A673 (cell line): ENCODE data around the gene RBP2. TPM values are rescaled to one million over a fixed set of nuclear protein-coding genes. Genes with fewer than 3 reads are reported as not detected.

Source experiments
- Bru-seq: library from RNA; stranded (reverse); fragments of 400-500 nt; gene quantifications from one replicate; lab custom pipeline; 2021; lab: Mats Ljungman, UMichigan
- BruChase-seq, 2 experiments: library from RNA; stranded (reverse); fragments of 400-500 nt; gene quantifications; one replicate each; lab custom pipeline; 2021; lab: Mats Ljungman, UMichigan
- BruUV-seq: library from RNA; stranded (reverse); fragments of 400-500 nt; replicated peaks from 2 replicates; lab custom pipeline; 2021; lab: Mats Ljungman, UMichigan
- CTCF ChIA-PET: fragments of 300-600 bp; sonication (Branson Sonifier 250); formaldehyde crosslinking; loops from one replicate; lab custom pipeline; 2022; ENCODE audit warnings: antibody characterized with exemption; lab: Charles Lee
- POLR2A ChIA-PET: fragments of 300-600 bp; sonication (Branson Sonifier 250); formaldehyde crosslinking; loops from one replicate; lab custom pipeline; 2022; ENCODE audit warnings: antibody characterized with exemption; ENCODE audit not compliant: low non-redundant PET; lab: Charles Lee
- DNase-seq: peaks from one replicate; pipeline ENCODE4 v3.0.0-alpha.2; 2015; ENCODE audit warnings: low spot score
- H3K27ac ChIP-seq: fragments of 200-600 bp; sonication (generic); 2 replicates; pipeline ENCODE4 v1.5.1; 2016; ENCODE audit warnings: mixed run types, low read depth, mild to moderate bottlenecking, mixed read lengths, antibody characterized with exemption, low read length; ENCODE audit not compliant: poor library complexity, severe bottlenecking
- H3K27me3 ChIP-seq: fragments of 200-600 bp; sonication (generic); replicated peaks from 2 replicates; pipeline ENCODE4 v1.6.1; 2017; ENCODE audit warnings: mixed run types, low read depth, mild to moderate bottlenecking, mixed read lengths, antibody characterized with exemption, low read length; ENCODE audit not compliant: insufficient read depth, poor library complexity
- H3K36me3 ChIP-seq: fragments of 200-600 bp; sonication (generic); 2 replicates; pipeline ENCODE4 v1.6.1; 2016; ENCODE audit warnings: mixed run types, mild to moderate bottlenecking, mixed read lengths, antibody characterized with exemption, low read length; ENCODE audit not compliant: insufficient read depth, poor library complexity, severe bottlenecking
- H3K4me1 ChIP-seq: fragments of 200-600 bp; sonication (generic); 2 replicates; pipeline ENCODE4 v1.6.1; 2017; ENCODE audit warnings: mixed run types, mild to moderate bottlenecking, mixed read lengths, antibody characterized with exemption, low read length; ENCODE audit not compliant: insufficient read depth, poor library complexity, severe bottlenecking
- H3K4me3 ChIP-seq: fragments of 200-600 bp; sonication (generic); 2 replicates; pipeline ENCODE4 v1.5.1; 2016; ENCODE audit warnings: low read depth, mixed run types, mild to moderate bottlenecking, mixed read lengths, low read length; ENCODE audit not compliant: poor library complexity, severe bottlenecking
- H3K9me3 ChIP-seq: fragments of 200-600 bp; sonication (generic); 2 replicates; pipeline ENCODE4 v1.6.1; 2016; ENCODE audit warnings: mixed run types, low read depth, mild to moderate bottlenecking, mixed read lengths, antibody characterized with exemption, low read length; ENCODE audit not compliant: poor library complexity, severe bottlenecking
- EZH2 ChIP-seq: fragments of 200-600 bp; sonication (generic); IDR thresholded peaks from 2 replicates; pipeline ENCODE4 v1.6.1; 2017; ENCODE audit warnings: borderline replicate concordance, low read depth, mild to moderate bottlenecking, mixed read lengths, antibody characterized with exemption, low read length; ENCODE audit not compliant: poor library complexity, severe bottlenecking
- intact Hi-C: fragments of 100-400 bp; cut with micrococcal nuclease; formaldehyde crosslinking; loops from one replicate; pipeline ENCODE4 v1.10.0; 2022; ENCODE audit not compliant: unreplicated experiment
- long read RNA-seq: library from polyadenylated mRNA; stranded (forward); transcript quantifications from one replicate; pipeline ENCODE4 v2.0.0, GENCODE V29; 2022
- total RNA-seq: library from RNA; stranded (reverse); gene quantifications from 2 replicates; pipeline ENCODE4 v1.2.3, GENCODE V29; 2021
- TF ChIP-seq, protein P1 (sequence below): fragments of 300-800, 200-600 bp; sonication (generic); conservative IDR thresholded peaks from 2 replicates; pipeline ENCODE4 v1.5.1; 2017; ENCODE audit warnings: low read depth, mild to moderate bottlenecking, antibody characterized with exemption, low read length, moderate library complexity, mixed read lengths

Gene RBP2
- not detected in 2 replicates for total RNA-seq
- Bru-seq, nascent RNA, result not detected
- not detected for BruChase-seq, experiment 1, labeled RNA remaining after a 2-hour chase
- BruChase-seq, experiment 2, labeled RNA remaining after a 6-hour chase, result not detected
- long read RNA-seq, result 0 reads

DNA sequence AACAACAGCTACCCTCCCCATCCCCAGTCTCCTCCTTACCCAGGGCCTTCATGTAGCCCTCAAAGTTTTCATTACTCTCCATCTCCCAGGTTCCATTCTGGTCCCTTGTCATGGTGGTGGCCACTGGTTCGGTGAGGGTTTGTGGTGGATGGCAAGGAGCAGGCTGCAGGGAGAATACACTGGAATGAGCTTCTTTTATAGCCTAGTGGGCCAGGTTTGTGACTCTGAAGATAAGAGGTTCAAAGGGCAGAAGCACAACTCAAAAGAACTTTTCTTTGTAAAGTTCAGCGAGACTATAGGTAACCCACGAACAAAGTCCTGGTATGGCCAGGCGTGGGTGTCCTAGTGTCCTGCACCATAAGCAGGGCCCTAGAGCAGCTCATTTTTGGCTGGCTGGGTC is at the start of gene RBP2:
TSS of gene RBP2 (minus strand) at position 169 of the 400 bp plus-strand sequence. CDS start at position 112, 57 bp downstream.
- no peaks in the 10 kb centered on the region for H3K4me1 ChIP-seq
- no peaks in the 10 kb centered on the region for H3K9me3 ChIP-seq
- no peak for TF ChIP-seq EZH2
- TF ChIP-seq, protein P1, sequence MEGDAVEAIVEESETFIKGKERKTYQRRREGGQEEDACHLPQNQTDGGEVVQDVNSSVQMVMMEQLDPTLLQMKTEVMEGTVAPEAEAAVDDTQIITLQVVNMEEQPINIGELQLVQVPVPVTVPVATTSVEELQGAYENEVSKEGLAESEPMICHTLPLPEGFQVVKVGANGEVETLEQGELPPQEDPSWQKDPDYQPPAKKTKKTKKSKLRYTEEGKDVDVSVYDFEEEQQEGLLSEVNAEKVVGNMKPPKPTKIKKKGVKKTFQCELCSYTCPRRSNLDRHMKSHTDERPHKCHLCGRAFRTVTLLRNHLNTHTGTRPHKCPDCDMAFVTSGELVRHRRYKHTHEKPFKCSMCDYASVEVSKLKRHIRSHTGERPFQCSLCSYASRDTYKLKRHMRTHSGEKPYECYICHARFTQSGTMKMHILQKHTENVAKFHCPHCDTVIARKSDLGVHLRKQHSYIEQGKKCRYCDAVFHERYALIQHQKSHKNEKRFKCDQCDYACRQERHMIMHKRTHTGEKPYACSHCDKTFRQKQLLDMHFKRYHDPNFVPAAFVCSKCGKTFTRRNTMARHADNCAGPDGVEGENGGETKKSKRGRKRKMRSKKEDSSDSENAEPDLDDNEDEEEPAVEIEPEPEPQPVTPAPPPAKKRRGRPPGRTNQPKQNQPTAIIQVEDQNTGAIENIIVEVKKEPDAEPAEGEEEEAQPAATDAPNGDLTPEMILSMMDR, result no peak
- intact Hi-C loops, result no loop called here
- CTCF ChIA-PET, result no interaction called here
- no peaks in the 10 kb centered on the region for H3K27me3 ChIP-seq
- no peak within 1 kb of the TSS for H3K27ac ChIP-seq
- no peak for DNase-seq
- POLR2A ChIA-PET, result no interaction called here
- no TSS peak for BruUV-seq
- H3K36me3 ChIP-seq, result no peaks in the 10 kb centered on the region
- H3K4me3 ChIP-seq, result no peak within 1 kb of the TSS

DNA sequence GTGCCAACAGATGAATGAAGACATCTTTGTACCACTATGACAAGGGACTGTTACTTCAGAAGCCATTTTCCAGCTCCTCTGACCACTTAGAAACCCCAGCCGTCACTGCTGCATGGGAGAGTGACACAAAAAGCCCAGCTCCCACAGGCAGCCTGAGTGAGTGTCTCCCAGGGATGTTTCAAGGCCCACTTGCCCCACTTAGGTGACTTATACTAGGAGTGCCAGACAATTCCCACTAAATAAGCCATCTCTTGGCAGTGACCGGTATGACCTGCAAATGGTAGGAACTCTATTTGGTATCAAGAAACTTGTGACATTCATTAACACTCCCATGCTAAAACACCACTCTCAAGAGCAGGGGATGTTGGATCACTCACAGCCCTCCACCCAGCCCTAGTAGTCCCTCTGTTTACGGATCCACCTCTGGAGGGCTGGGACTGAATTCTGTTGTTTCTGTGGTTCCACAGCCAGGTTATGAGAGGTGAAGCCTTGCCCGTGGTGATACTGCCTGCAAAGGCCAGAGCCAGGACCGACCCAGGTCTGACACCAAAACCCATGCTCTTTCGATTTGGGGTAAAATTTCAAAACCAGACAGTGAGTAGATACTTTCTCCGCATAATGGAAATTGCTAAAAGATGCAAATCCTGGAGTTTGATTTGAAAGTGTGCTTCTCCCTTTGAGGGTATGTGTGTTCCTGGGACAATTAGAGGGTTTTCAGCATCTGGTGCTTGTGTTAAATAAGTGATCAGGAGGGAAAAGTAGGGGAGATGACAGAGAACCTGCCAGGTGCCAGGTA is 48.7 kb upstream of the RBP2 start:
- intact Hi-C loops, result no loop called here

DNA sequence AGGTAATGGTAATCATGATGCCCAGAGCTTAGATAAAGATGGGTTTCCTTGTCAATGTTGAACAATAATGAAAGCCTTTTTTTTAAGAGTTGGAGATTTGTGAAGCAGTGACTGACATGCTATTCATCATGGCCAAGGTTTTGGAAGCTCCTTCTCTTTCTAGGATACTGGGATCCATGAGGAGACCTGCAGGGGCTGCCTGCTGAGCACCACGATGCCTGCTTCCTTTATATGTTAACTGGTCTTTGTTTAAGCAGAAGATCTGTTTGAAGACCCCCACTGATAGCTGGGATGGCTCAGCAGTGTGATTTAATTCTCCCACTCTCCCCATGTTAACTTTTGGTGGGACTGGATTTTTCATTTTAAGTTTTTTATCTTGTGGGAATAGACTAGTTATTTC is 47.4 kb upstream of the RBP2 start:
- no peaks in the 10 kb centered on the region for H3K36me3 ChIP-seq
- no peaks in the 10 kb centered on the region for H3K4me1 ChIP-seq
- intact Hi-C loops, result no loop called here
- no peak for DNase-seq
- CTCF ChIA-PET, result interaction anchor here (0.9 kb wide), 1 partner anchor 96 kb away, joined by 3 read pairs; no protein-coding TSS in a partner anchor
- no peak overlapping the region for H3K27ac ChIP-seq
- POLR2A ChIA-PET, result interaction anchor here (0.6 kb wide), 1 partner anchor 28 kb away, joined by 3 read pairs; no protein-coding TSS in a partner anchor
- H3K9me3 ChIP-seq, result no peaks in the 10 kb centered on the region
- TF ChIP-seq EZH2, result no peak
- TF ChIP-seq, protein P1, result no peak
- H3K27me3 ChIP-seq, result no peaks in the 10 kb centered on the region
- BruUV-seq, result no TSS peak
- no peak overlapping the region for H3K4me3 ChIP-seq

More for the DNA sequence above, 48.7 kb upstream of the RBP2 start:
- H3K27ac ChIP-seq, result no peak overlapping the region
- no peak for DNase-seq
- H3K9me3 ChIP-seq, result no peaks in the 10 kb centered on the region
- no peaks in the 10 kb centered on the region for H3K36me3 ChIP-seq
- H3K4me3 ChIP-seq, result no peak overlapping the region
- no peaks in the 10 kb centered on the region for H3K27me3 ChIP-seq
- ChIA-PET POLR2A (no interaction called here), CTCF (no interaction called here)
- no peak for TF ChIP-seq EZH2
- TF ChIP-seq, protein P1, result no peak
- BruUV-seq, result no TSS peak
- no peaks in the 10 kb centered on the region for H3K4me1 ChIP-seq
